Activated T-helper 17 cell treated with anti-CD3 and anti-CD28 coated beads, Interleukin-2, amount 50 U/mL, for 72 hours (primary cell): ENCODE measurements around the gene DNAJC9. TPM values are rescaled to one million over a fixed set of nuclear protein-coding genes. Genes with fewer than 3 reads are reported as not detected.

Experiments used
- total RNA-seq, 2 donors: library from RNA; stranded (reverse); gene quantifications; one replicate each; pipeline ENCODE4 v1.2.3, GENCODE V29; 2022

The DNAJC9 gene
- total RNA-seq, 2 donors from 2014 or later: 43.5 to 68.1 TPM

Other genes with a start within 250 kb of the DNAJC9 start
- gene P4HA1, start 150.4 kb downstream of the DNAJC9 start, total RNA-seq: 100 to 1,000 TPM in 1 of 2 donors, 10 to 100 TPM in 1; 56.6 to 145 TPM
- 1 to 10 TPM in 1 of 2 donors, under 1 TPM in 1; 0.91 to 1.3 TPM for gene NUDT13, start 136.8 kb downstream of the DNAJC9 start, total RNA-seq
- 10 to 100 TPM; 27.8 to 29.6 TPM for gene ECD, start 79.2 kb downstream of the DNAJC9 start, total RNA-seq
- 10 to 100 TPM; 12.6 to 20.8 TPM for gene FAM149B1, start 79.1 kb downstream of the DNAJC9 start, total RNA-seq
- 100 to 1,000 TPM in 1 of 2 donors, 10 to 100 TPM in 1; 69.5 to 112 TPM for gene MRPS16, start 5.4 kb upstream of the DNAJC9 start, total RNA-seq
- gene CFAP70, start 111.6 kb upstream of the DNAJC9 start, total RNA-seq: under 1 TPM; 0.73 to 0.74 TPM
- gene ANXA7, start 166.8 kb upstream of the DNAJC9 start, total RNA-seq: 100 to 1,000 TPM in 1 of 2 donors, 10 to 100 TPM in 1; 90.1 to 133 TPM
- 1 to 10 TPM; 4.9 to 7.3 TPM for gene MSS51, start 186.3 kb upstream of the DNAJC9 start, total RNA-seq
- 10 to 100 TPM; 43.9 to 50.1 TPM for gene PPP3CB, start 248.8 kb upstream of the DNAJC9 start, total RNA-seq